Karpas-422 (cell line): ENCODE results near the gene ADAM33. TPM values are rescaled to one million over a fixed set of nuclear protein-coding genes. Genes with fewer than 3 reads are reported as not detected.

Experiments used
- DNase-seq: peaks from one replicate; pipeline ENCODE4 v3.0.0-alpha.2; 2015
- H2AFZ ChIP-seq: fragments of 200-600 bp; sonication (generic); 2 replicates; pipeline ENCODE4 v1.6.1; 2014; ENCODE audit warnings: antibody characterized with exemption, low read length, mixed read lengths
- H3K27ac ChIP-seq: fragments of 200-600 bp; sonication (generic); 2 replicates; pipeline ENCODE4 v1.5.1; 2014; ENCODE audit warnings: mild to moderate bottlenecking, low read length, moderate library complexity
- H3K27me3 ChIP-seq: fragments of 200-600 bp; sonication (generic); 2 replicates; pipeline ENCODE4 v1.6.1; 2014; ENCODE audit warnings: low read length, mixed read lengths
- H3K36me3 ChIP-seq: fragments of 200-600 bp; sonication (generic); 2 replicates; pipeline ENCODE4 v1.6.1; 2014; ENCODE audit warnings: low read length, mixed read lengths; ENCODE audit not compliant: insufficient read depth
- H3K4me1 ChIP-seq: fragments of 200-600 bp; sonication (generic); 2 replicates; pipeline ENCODE4 v1.6.1; 2014; ENCODE audit warnings: mild to moderate bottlenecking, low read length, mixed read lengths
- H3K4me2 ChIP-seq: fragments of 200-600 bp; sonication (generic); 2 replicates; pipeline ENCODE4 v1.6.1; 2014; ENCODE audit warnings: low read length, low read depth, mild to moderate bottlenecking; ENCODE audit not compliant: poor library complexity, severe bottlenecking
- H3K4me3 ChIP-seq: fragments of 200-600 bp; sonication (generic); 2 replicates; pipeline ENCODE4 v1.5.1; 2014; ENCODE audit warnings: mild to moderate bottlenecking, antibody characterized with exemption, low read length, mixed read lengths
- H3K79me2 ChIP-seq: fragments of 200-600 bp; sonication (generic); 2 replicates; pipeline ENCODE4 v1.6.1; 2014; ENCODE audit warnings: mild to moderate bottlenecking, low read length, mixed read lengths
- H3K9ac ChIP-seq: fragments of 200-600 bp; sonication (generic); 2 replicates; pipeline ENCODE4 v1.6.0; 2014; ENCODE audit warnings: low read length
- H3K9me2 ChIP-seq: fragments of 200-600 bp; sonication (generic), shearing (Covaris generic); replicated peaks from 2 replicates; pipeline ENCODE4 v1.6.0; 2014; ENCODE audit warnings: mild to moderate bottlenecking, low read length, moderate library complexity; ENCODE audit not compliant: insufficient read depth
- H3K9me3 ChIP-seq: fragments of 300-700, 200-600 bp; sonication (generic); 2 replicates; pipeline ENCODE4 v1.6.1; 2014; ENCODE audit warnings: low read length, mixed read lengths
- H4K20me1 ChIP-seq: fragments of 200-600 bp; sonication (generic); 2 replicates; pipeline ENCODE4 v1.6.1; 2014; ENCODE audit warnings: mild to moderate bottlenecking, antibody characterized with exemption, low read length, low read depth; ENCODE audit not compliant: insufficient read depth
- total RNA-seq: library from RNA; depleted of rRNA; stranded (reverse); fragments of >200 nt; shearing (Covaris generic); gene quantifications from 2 replicates; pipeline ENCODE4 v1.2.3, GENCODE V29; 2014; ENCODE audit warnings: low replicate concordance; rRNA removed

ADAM33 gene
- total RNA-seq, 1 experiment from 2014 or later, result not detected

DNA sequence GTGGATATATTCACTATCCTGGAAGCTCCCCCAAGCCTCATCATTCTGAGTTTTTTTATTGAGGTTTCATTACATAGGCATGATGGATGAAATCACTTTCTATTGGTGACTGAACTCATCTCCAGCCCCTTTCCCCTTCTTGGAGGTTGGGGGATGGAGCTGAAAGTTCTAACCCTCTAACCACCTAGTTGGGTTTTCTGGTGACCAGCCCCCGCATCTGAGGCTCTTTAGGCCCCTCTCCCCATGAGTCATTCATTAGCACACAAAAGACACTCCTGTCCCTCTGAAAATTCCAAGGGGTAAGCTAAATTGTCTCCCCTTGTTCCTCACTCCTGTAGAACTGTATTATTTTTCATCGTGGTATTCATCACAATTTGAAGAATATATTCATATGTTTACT lies 51.9 kb downstream of the ADAM33 start:
- Histone ChIP-seq H3K9ac (no peak overlapping the region), H3K9me2 (no peaks in the 10 kb centered on the region), H4K20me1 (no peaks in the 10 kb centered on the region), H3K27me3 (no peaks in the 10 kb centered on the region), H2AFZ (no peak overlapping the region), H3K36me3 (no peaks in the 10 kb centered on the region), H3K79me2 (no peaks in the 10 kb centered on the region), H3K4me1 (no peaks in the 10 kb centered on the region), H3K9me3 (no peaks in the 10 kb centered on the region), H3K4me2 (no peak overlapping the region), H3K27ac (no peak overlapping the region), H3K4me3 (no peak overlapping the region)
- no peak for DNase-seq

- Histone ChIP-seq H3K4me3 (no peak overlapping the region), H3K4me2 (no peak overlapping the region), H3K9me2 (no peaks in the 10 kb centered on the region), H3K9ac (no peak overlapping the region), H3K9me3 (no peaks in the 10 kb centered on the region), H3K4me1 (no peaks in the 10 kb centered on the region), H4K20me1 (no peaks in the 10 kb centered on the region), H3K27ac (no peak overlapping the region), H3K79me2 (no peaks in the 10 kb centered on the region), H3K36me3 (no peaks in the 10 kb centered on the region), H3K27me3 (no peaks in the 10 kb centered on the region), H2AFZ (no peak overlapping the region)
- no peak for DNase-seq
Measured at GRCh38 chr20:3628502-3629314, 53.1 kb downstream of the ADAM33 start.

GRCh38 chr20:3627476-3627875 lies 54.3 kb downstream of the ADAM33 start:
- DNase-seq, result no peak
- H3K9ac ChIP-seq, result no peak overlapping the region
- no peaks in the 10 kb centered on the region for H3K36me3 ChIP-seq
- no peak overlapping the region for H2AFZ ChIP-seq
- no peak overlapping the region for H3K4me2 ChIP-seq
- H3K9me3 ChIP-seq, result no peaks in the 10 kb centered on the region
- no peaks in the 10 kb centered on the region for H4K20me1 ChIP-seq
- H3K27ac ChIP-seq, result no peak overlapping the region
- H3K4me1 ChIP-seq, result no peaks in the 10 kb centered on the region
- no peaks in the 10 kb centered on the region for H3K27me3 ChIP-seq
- H3K79me2 ChIP-seq, result no peaks in the 10 kb centered on the region
- H3K4me3 ChIP-seq, result no peak overlapping the region
- no peaks in the 10 kb centered on the region for H3K9me2 ChIP-seq

GRCh38 chr20:3622406-3622805 lies 59.4 kb downstream of the ADAM33 start:
- no peak overlapping the region for H2AFZ ChIP-seq
- H3K4me2 ChIP-seq, result no peak overlapping the region
- no peaks in the 10 kb centered on the region for H3K4me1 ChIP-seq
- no peaks in the 10 kb centered on the region for H3K9me3 ChIP-seq
- H3K27me3 ChIP-seq, result no peaks in the 10 kb centered on the region
- no peak overlapping the region for H3K4me3 ChIP-seq
- no peak overlapping the region for H3K27ac ChIP-seq
- H3K9ac ChIP-seq, result no peak overlapping the region
- H3K79me2 ChIP-seq, result no peaks in the 10 kb centered on the region
- H3K9me2 ChIP-seq, result no peaks in the 10 kb centered on the region
- no peak for DNase-seq
- no peaks in the 10 kb centered on the region for H4K20me1 ChIP-seq
- H3K36me3 ChIP-seq, result no peaks in the 10 kb centered on the region

GRCh38 chr20:3621111-3621510 lies 60.7 kb downstream of the ADAM33 start:
- Histone ChIP-seq H2AFZ (no peak overlapping the region), H3K27ac (no peak overlapping the region), H3K79me2 (no peaks in the 10 kb centered on the region), H3K9me2 (no peaks in the 10 kb centered on the region), H3K36me3 (no peaks in the 10 kb centered on the region), H3K4me1 (no peaks in the 10 kb centered on the region), H3K4me3 (no peak overlapping the region), H3K9me3 (no peaks in the 10 kb centered on the region), H3K27me3 (no peaks in the 10 kb centered on the region), H3K4me2 (no peak overlapping the region), H3K9ac (no peak overlapping the region), H4K20me1 (no peaks in the 10 kb centered on the region)
- DNase-seq, result no peak

Other genes starting within 250 kb of the ADAM33 start
- gene ATRN, start 211.0 kb downstream of the ADAM33 start, total RNA-seq, result 7.9 and 8.2 TPM in 2 replicates
- gene GFRA4, start 18.6 kb downstream of the ADAM33 start, total RNA-seq, result not detected in 2 replicates
- not detected in 2 replicates for gene SIGLEC1, start 30.6 kb upstream of the ADAM33 start, total RNA-seq
- not detected in 2 replicates for gene HSPA12B, start 50.7 kb upstream of the ADAM33 start, total RNA-seq
- 44.1 and 60.4 TPM in 2 replicates for gene ADISSP, start 85.7 kb upstream of the ADAM33 start, total RNA-seq
- not detected in 2 replicates for gene SPEF1, start 99.4 kb upstream of the ADAM33 start, total RNA-seq
- gene CENPB, start 104.7 kb upstream of the ADAM33 start, total RNA-seq, result 13.0 and 32.7 TPM in 2 replicates
- gene CDC25B, start 114.3 kb upstream of the ADAM33 start, total RNA-seq, result 11.7 and 15.3 TPM in 2 replicates
- gene AP5S1, start 138.5 kb upstream of the ADAM33 start, total RNA-seq, result 5.3 and 7.1 TPM in 2 replicates
- 18.4 and 22.7 TPM in 2 replicates for gene MAVS, start 164.8 kb upstream of the ADAM33 start, total RNA-seq
- gene PANK2, start 207.4 kb upstream of the ADAM33 start, total RNA-seq, result 19.2 and 41.5 TPM in 2 replicates